Endothelial cell of umbilical vein (primary cell): ENCODE measurements around the gene FAM135A. TPM values are rescaled to one million over a fixed set of nuclear protein-coding genes. Genes with fewer than 3 reads are reported as not detected.

Experiments
- BruUV-seq: library from RNA; stranded (reverse); fragments of 400-500 nt; replicated peaks from 2 replicates; lab custom pipeline; 2021; lab: Mats Ljungman, UMichigan
- CTCF ChIA-PET: fragments of 300-600, 350-600 bp; sonication (Branson Sonifier 250); formaldehyde crosslinking; loops from one replicate; lab custom pipeline; 2021; ENCODE audit warnings: antibody characterized with exemption, inconsistent platforms; lab: Charles Lee
- POLR2A ChIA-PET: fragments of 300-600, 350-600 bp; sonication (Branson Sonifier 250); formaldehyde crosslinking; loops from one replicate; lab custom pipeline; 2021; ENCODE audit warnings: antibody characterized with exemption, inconsistent platforms; lab: Charles Lee
- DNase-seq: peaks from one replicate; pipeline ENCODE4 v3.0.0-alpha.2; 2011; ENCODE audit warnings: low read depth, low spot score
- FAIRE-seq: peaks from 2 replicates; lab custom pipeline; 2011; peaks lifted over from hg19 to GRCh38; lab: Jason Lieb, UNC
- H2AFZ ChIP-seq: 2 replicates; pipeline ENCODE4 v1.6.0; 2012; ENCODE audit warnings: low read depth, low read length, control low read depth, inconsistent platforms
- H3K27ac ChIP-seq: 2 replicates; pipeline ENCODE4 v1.5.1; 2011; ENCODE audit warnings: low read depth, mild to moderate bottlenecking, control low read depth, low read length, moderate library complexity; ENCODE audit not compliant: insufficient read depth
- H3K27me3 ChIP-seq, 2 experiments: 2 replicates each; pipeline versions ENCODE4 v1.6.0 to v1.6.1; 2011; ENCODE audit warnings: low read length in 2 of 2, mixed read lengths in 1 of 2; ENCODE audit not compliant: control insufficient read depth in 2 of 2, insufficient read depth in 2 of 2
- H3K36me3 ChIP-seq, 2 experiments: 2 replicates in 1 of 2; 3 replicates in 1 of 2; pipeline ENCODE4 v1.5.1; 2011; ENCODE audit warnings: low read length in 2 of 2, mild to moderate bottlenecking in 1 of 2, moderate library complexity in 1 of 2; ENCODE audit not compliant: control insufficient read depth in 2 of 2, insufficient read depth in 2 of 2; ENCODE audit errors: extremely low read depth in 1 of 2
- H3K4me1 ChIP-seq: 3 replicates; pipeline ENCODE4 v1.5.1; 2011; ENCODE audit warnings: mild to moderate bottlenecking, low read length; ENCODE audit not compliant: control insufficient read depth, insufficient read depth; ENCODE audit errors: extremely low read depth
- H3K4me2 ChIP-seq: 2 replicates; pipeline ENCODE4 v1.6.1; 2011; ENCODE audit warnings: low read length, control low read depth, mixed read lengths; ENCODE audit not compliant: insufficient read depth
- H3K4me3 ChIP-seq, 3 experiments: fragments of 200-600 bp in 1 of 3; sonication (generic), shearing (Covaris generic) in 1 of 3; replicated peaks in 1 of 3; 2 replicates each; pipeline ENCODE4 v1.5.1; 2011 to 2016; ENCODE audit warnings: control low read depth in 3 of 3, low read length in 3 of 3, mild to moderate bottlenecking in 2 of 3, inconsistent platforms in 1 of 3, low read depth in 1 of 3, moderate library complexity in 1 of 3; ENCODE audit not compliant: insufficient read depth in 1 of 3
- H3K79me2 ChIP-seq: 2 replicates; pipeline ENCODE4 v1.6.0; 2012; ENCODE audit warnings: low read length, inconsistent platforms; ENCODE audit not compliant: control insufficient read depth, insufficient read depth
- H3K9ac ChIP-seq: replicated peaks from 2 replicates; pipeline ENCODE3; 2011; ENCODE audit warnings: low read length, control low read depth; ENCODE audit not compliant: insufficient read depth; ENCODE audit errors: extremely low read depth
- H3K9me1 ChIP-seq: replicated peaks from 3 replicates; pipeline ENCODE4 v1.6.0; 2011; ENCODE audit warnings: mild to moderate bottlenecking, low read length; ENCODE audit not compliant: control insufficient read depth, insufficient read depth; ENCODE audit errors: extremely low read depth
- H3K9me3 ChIP-seq: replicated peaks from 2 replicates; pipeline ENCODE4 v1.5.1; 2012; ENCODE audit warnings: low read length, inconsistent platforms; ENCODE audit not compliant: control insufficient read depth, insufficient read depth
- H4K20me1 ChIP-seq: replicated peaks from 2 replicates; pipeline ENCODE3; 2011; ENCODE audit warnings: mild to moderate bottlenecking, low read length; ENCODE audit not compliant: control insufficient read depth, insufficient read depth; ENCODE audit errors: extremely low read depth
- FOS ChIP-seq: IDR thresholded peaks from 2 replicates; pipeline ENCODE4 v1.6.1; 2011; ENCODE audit warnings: mild to moderate bottlenecking, low read length, moderate library complexity, borderline replicate concordance; ENCODE audit not compliant: insufficient read depth
- MYC ChIP-seq: IDR thresholded peaks from one replicate; pipeline ENCODE4 v1.6.1; 2011; ENCODE audit warnings: mild to moderate bottlenecking, low read depth, low read length
- POLR2AphosphoS5 ChIP-seq: IDR thresholded peaks from 2 replicates; pipeline ENCODE4 v1.6.1; 2012; ENCODE audit warnings: low read depth, mild to moderate bottlenecking, control low read depth, low read length, moderate library complexity; ENCODE audit not compliant: insufficient read depth
- dilution Hi-C: fragments of 300-500 bp; cut with MboI; formaldehyde crosslinking; loops from one replicate; pipeline ENCODE4 v1.15.0; 2019; ENCODE audit warnings: low sequenced_read_pairs; ENCODE audit not compliant: extremely low pct_ligation_motif_present
- intact Hi-C: fragments of 100-400 bp; cut with micrococcal nuclease; formaldehyde crosslinking; loops from one replicate; pipeline ENCODE4 v1.10.0; 2022
- polyA plus RNA-seq, 4 experiments: library from polyadenylated mRNA; depleted of rRNA in 3 of 4; stranded (reverse) in 3 of 4; unstranded in 1 of 4; fragments of >200 nt; gene quantifications; 2 replicates each; pipeline versions ENCODE4 v1.2.1 to v1.2.3, GENCODE V29; 2011 to 2012; ENCODE audit warnings: missing spikeins in 1 of 4
- total RNA-seq: library from RNA; stranded (reverse); gene quantifications from 2 replicates; pipeline ENCODE4 v1.2.3, GENCODE V29; 2021
- TF ChIP-seq, protein P1 (sequence below), 2 donors: IDR thresholded peaks; 1 replicate in 1 of 2; 2 replicates in 1 of 2; pipeline ENCODE4 v1.5.1; 2011; ENCODE audit warnings: low read length in 2 of 2, mild to moderate bottlenecking in 2 of 2, moderate library complexity in 2 of 2, control low read depth in 1 of 2, inconsistent platforms in 1 of 2, low read depth in 1 of 2; ENCODE audit not compliant: insufficient read depth in 1 of 2; ENCODE audit errors: extremely low read depth in 1 of 2

The FAM135A gene
- total and polyA plus RNA-seq, 2 donors (not counting 3 experiments of a cell fraction or from before 2014, with no cell fraction given) = 3.7 to 9.6 TPM

DNA sequence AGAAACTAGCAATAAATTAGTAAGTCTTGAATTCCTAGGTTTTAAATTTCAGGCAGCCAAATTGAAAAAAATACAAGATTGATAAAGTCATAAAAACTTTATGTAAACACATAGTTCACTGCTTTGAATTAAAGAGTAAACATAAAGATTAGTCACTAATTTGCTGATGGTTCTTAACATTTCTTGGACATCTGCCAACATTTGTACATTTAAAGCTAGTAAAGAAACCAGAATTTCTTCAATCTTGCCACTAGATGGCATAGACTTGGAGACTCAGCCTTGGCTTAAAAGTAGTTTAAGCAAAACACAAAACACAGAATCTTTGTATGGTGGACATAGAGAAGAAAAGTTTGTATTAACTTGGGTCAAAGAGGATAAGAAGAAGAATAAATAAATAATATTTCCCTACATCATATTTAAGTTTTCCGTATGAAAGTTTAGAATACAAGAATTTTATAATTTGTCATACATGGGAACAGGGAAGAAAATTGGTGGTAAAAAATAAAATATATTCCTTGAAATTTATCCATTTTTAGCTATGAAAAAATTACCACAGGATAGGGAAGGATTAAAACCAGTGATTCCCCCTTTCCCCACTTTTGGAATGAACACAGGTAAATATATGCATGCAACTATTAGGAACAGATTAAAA, 41.7 kb upstream of the FAM135A start:
- DNase-seq (peak; percentile 71), FAIRE-seq (peak; percentile 96)
- H3K4me1 ChIP-seq = no peaks in the 10 kb centered on the region
- H3K36me3 ChIP-seq = no peaks in the 10 kb centered on the region
- dilution Hi-C loops (no loop called here), intact Hi-C loops (loop anchor here (1.0 to 10.0 kb wide), 4 partner anchors 42 to 642 kb away; partner anchors contain the start of gene FAM135A)
- H3K9me3 ChIP-seq = no peaks in the 10 kb centered on the region
- H3K9me1 ChIP-seq = no peaks in the 10 kb centered on the region
- no peaks in the 10 kb centered on the region for H3K79me2 ChIP-seq
- H3K9ac ChIP-seq = no peak overlapping the region
- TF ChIP-seq, protein P1, sequence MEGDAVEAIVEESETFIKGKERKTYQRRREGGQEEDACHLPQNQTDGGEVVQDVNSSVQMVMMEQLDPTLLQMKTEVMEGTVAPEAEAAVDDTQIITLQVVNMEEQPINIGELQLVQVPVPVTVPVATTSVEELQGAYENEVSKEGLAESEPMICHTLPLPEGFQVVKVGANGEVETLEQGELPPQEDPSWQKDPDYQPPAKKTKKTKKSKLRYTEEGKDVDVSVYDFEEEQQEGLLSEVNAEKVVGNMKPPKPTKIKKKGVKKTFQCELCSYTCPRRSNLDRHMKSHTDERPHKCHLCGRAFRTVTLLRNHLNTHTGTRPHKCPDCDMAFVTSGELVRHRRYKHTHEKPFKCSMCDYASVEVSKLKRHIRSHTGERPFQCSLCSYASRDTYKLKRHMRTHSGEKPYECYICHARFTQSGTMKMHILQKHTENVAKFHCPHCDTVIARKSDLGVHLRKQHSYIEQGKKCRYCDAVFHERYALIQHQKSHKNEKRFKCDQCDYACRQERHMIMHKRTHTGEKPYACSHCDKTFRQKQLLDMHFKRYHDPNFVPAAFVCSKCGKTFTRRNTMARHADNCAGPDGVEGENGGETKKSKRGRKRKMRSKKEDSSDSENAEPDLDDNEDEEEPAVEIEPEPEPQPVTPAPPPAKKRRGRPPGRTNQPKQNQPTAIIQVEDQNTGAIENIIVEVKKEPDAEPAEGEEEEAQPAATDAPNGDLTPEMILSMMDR (IDR thresholded peaks at IDR 0.05; ENCODE audit: extremely low read depth in 1 of 2, insufficient read depth in 1 of 2, low read depth in 1 of 2, low read length in 2 of 2) = peak; percentile 43 to 44
- TF ChIP-seq MYC = no peak
- TF ChIP-seq FOS = peak; percentile 24
- TF ChIP-seq POLR2AphosphoS5 = no peak
- ChIA-PET POLR2A (interaction anchor here (0.6 to 1.0 kb wide), 2 partner anchors 41 to 1144 kb away, joined by 3 to 5 read pairs; partner anchors contain the start of gene FAM135A), CTCF (interaction anchor here (0.6 to 6.4 kb wide), 31 partner anchors 8 to 640 kb away, joined by 3 to 135 read pairs (median 4); partner anchors contain the start of gene FAM135A)
- no peak overlapping the region for H3K4me2 ChIP-seq
- BruUV-seq = no TSS peak
- H3K27me3 ChIP-seq = peaks cover 5 to 24% of the 10 kb centered on the region in 2 experiments
- no peak overlapping the region for H3K4me3 ChIP-seq
- no peak overlapping the region for H2AFZ ChIP-seq
- H3K27ac ChIP-seq = no peak overlapping the region
- H4K20me1 ChIP-seq = no peaks in the 10 kb centered on the region
